Esophagus (tissue), 2 donors: Measurements from ENCODE around the gene HPCAL1. TPM values are rescaled to one million over a fixed set of nuclear protein-coding genes. Genes with fewer than 3 reads are reported as not detected.
"Not testable (repeated sequence)": the region's sequence is repeated elsewhere in the genome, so short reads cannot be mapped to it uniquely, and the experiment has no call there.

Experiments
- H3K27ac ChIP-seq, 2 donors: one replicate each; pipeline ENCODE4 v1.5.1; 2013; ENCODE audit warnings: low read depth in 2 of 2, mild to moderate bottlenecking in 2 of 2, inconsistent platforms in 1 of 2, low read length in 1 of 2, moderate library complexity in 1 of 2
- H3K27me3 ChIP-seq, 2 donors: one replicate each; pipeline ENCODE4 v1.6.1; 2013; ENCODE audit warnings: low read length in 2 of 2, control low read depth in 1 of 2, mild to moderate bottlenecking in 1 of 2; ENCODE audit not compliant: insufficient read depth in 2 of 2, control insufficient read depth in 1 of 2
- H3K36me3 ChIP-seq, 2 donors: one replicate each; pipeline ENCODE4 v1.6.1; 2013; ENCODE audit warnings: low read length in 1 of 2; ENCODE audit not compliant: control insufficient read depth in 2 of 2, insufficient read depth in 2 of 2
- H3K4me1 ChIP-seq, 2 donors: one replicate each; pipeline ENCODE4 v1.6.1; 2013; ENCODE audit warnings: low read length in 1 of 2; ENCODE audit not compliant: control insufficient read depth in 2 of 2, insufficient read depth in 2 of 2
- H3K4me3 ChIP-seq, 2 donors: one replicate each; pipeline ENCODE4 v1.5.1; 2013; ENCODE audit warnings: low read length in 2 of 2, mild to moderate bottlenecking in 2 of 2, low read depth in 1 of 2, moderate library complexity in 1 of 2
- H3K9me3 ChIP-seq, 2 donors: one replicate each; pipeline ENCODE4 v1.6.1; 2013; ENCODE audit warnings: mild to moderate bottlenecking in 2 of 2, low read depth in 1 of 2, low read length in 1 of 2, moderate library complexity in 1 of 2; ENCODE audit not compliant: control insufficient read depth in 2 of 2, insufficient read depth in 1 of 2
- WGBS, 2 donors: extraction: QIAGEN DNeasy Blood & Tissue Kit; methylation state at CpG; one replicate each; pipeline ENCODE4 v1.1.7; 2013; 5-methylcytosine and 5-hydroxymethylcytosine counted together
- polyA plus RNA-seq, 2 donors: library from polyadenylated mRNA; stranded (reverse); fragments of 200-250 nt; gene quantifications; one replicate each; pipeline ENCODE4 v1.2.3, GENCODE V29; 2013
- donor health status: healthy with polysubstance abuse.
- donor health status: Bipolar disorder and iron deficiency.

The HPCAL1 gene
- polyA plus RNA-seq, 2 donors: 6.2 to 13.2 TPM

DNA sequence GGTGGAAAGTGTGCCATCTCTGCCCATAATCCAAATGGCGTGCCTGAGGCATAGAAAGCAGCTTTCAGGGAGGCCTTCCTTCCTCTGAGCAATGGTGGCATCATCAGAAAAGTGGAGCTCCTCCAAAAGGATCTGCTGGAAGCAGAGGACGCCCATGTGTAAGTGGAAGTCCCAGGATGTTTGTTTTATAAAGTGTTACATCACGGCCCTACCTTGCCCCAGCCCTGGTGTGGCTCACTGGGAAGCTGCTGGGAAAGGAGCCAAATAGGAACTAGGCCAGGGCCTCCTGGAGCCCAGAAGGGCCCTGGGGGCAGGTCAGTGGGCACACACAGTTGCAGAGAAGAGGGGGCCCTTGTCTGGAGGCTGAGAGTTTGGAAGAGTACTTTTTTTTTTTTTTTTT, 149.6 kb downstream of the HPCAL1 start:
- H3K36me3 ChIP-seq: no peaks in the 10 kb centered on the region
- no peaks in the 10 kb centered on the region for H3K9me3 ChIP-seq
- peak overlapping the region in 1 of 2 donors; percentile 76 for H3K27ac ChIP-seq
- no peak overlapping the region for H3K4me3 ChIP-seq
- peaks cover 0 to 7% of the 10 kb centered on the region in 2 donors for H3K4me1 ChIP-seq
- 34 to 41% methylated on average over 3 of the region's 3 CpGs for WGBS, 2 donors
- H3K27me3 ChIP-seq: no peaks in the 10 kb centered on the region

DNA sequence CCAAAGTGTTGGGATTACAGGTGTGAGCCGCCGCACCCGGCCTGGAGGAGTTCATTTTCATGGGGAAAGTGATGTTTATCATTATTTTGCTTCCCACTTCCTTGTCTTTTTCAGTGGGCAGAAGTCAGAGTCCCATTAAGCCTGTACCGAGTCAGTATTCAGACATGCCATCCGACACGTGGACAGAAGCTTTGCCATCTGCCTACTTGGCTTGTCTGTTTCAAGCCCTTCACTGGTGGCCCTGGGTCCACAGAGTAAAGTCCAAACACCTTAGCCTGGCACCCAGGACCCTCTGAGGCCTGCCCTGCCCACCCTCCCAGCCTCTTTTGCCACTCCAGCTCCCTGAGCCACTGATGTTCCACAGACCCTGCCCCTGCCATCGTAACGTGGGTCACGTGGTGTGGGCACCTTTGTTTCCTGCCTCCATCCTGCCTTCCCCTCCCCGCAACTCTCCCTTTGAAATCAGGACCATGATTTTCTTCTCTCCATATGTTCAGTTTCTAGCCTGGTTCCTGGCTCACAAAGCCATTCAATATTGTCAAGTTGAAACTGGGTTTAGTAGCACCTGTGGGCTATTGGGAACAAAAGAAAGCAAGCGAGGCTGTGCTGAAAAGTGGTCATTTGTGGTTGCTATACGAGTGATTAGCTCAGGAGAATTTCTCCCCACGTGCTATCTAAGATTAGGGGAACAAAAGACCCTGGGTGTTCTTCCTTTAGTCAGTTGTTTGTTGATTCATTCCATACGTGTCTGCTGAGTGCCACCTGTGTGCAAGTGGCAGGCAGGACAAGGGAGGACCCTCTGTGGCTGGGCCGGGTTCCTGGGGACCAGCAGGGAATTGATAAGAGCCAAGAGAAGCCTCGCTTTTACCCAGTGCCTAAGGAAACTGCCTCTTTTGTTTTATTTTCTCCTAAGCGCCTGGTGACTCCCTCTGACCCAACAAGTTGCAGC, 150.5 kb downstream of the HPCAL1 start:
- Histone ChIP-seq H3K9me3 (no peaks in the 10 kb centered on the region), H3K4me1 (peaks cover 0 to 6% of the 10 kb centered on the region in 2 donors), H3K4me3 (no peak overlapping the region), H3K36me3 (no peaks in the 10 kb centered on the region), H3K27me3 (no peaks in the 10 kb centered on the region), H3K27ac (peak overlapping the region in 1 of 2 donors; percentile 26)
- 68 to 70% methylated on average over 17 of the region's 17 CpGs for WGBS, 2 donors

DNA sequence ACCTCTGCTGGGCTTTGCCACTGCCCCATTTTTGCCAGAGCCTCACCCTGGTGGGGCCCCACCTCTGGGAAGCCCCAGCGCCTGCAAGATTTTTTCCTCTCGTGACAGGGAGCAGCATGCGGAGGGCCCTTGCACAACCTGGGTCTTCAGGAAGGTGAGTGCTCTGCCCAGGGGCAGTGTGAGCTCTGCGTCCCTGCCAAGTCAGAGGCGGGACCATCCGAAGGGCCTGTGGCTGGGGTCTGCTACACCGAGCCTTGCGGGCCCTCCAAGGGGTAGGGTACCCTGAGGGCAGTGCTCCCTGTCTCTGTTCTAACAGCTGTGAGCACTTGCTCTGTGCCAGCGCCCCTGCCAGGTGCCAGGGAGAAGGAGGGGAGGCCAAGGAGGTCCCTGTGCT, 151.2 kb downstream of the HPCAL1 start:
- H3K27ac ChIP-seq: peak overlapping the region in 1 of 2 donors; percentile 23

DNA sequence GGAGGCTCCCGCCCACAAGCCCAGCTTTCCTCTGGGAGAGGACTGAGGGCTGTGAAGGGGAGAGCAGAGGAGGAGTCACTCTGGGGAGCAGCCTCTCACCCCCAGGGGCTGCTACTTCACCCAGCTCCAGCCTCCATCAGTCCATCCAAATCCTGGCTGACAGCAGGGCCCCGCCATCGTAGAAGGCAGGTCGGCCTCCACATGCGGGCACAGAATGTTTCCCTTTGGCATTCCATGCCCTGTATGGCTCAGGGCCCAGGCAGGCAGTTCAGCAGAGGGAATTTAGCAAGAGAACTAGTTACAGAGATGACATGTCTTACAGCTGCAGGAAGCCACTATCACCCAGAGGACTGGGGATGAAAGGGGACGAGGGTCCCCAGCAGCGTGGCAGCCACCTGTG, 151.8 kb downstream of the HPCAL1 start:
- peak overlapping the region in 1 of 2 donors; percentile 53 for H3K27ac ChIP-seq
- H3K4me1 ChIP-seq: peaks cover 0 to 7% of the 10 kb centered on the region in 2 donors
- no peaks in the 10 kb centered on the region for H3K36me3 ChIP-seq
- H3K27me3 ChIP-seq: no peaks in the 10 kb centered on the region
- no peaks in the 10 kb centered on the region for H3K9me3 ChIP-seq
- WGBS, 2 donors: 52 to 70% methylated on average over 7 of the region's 7 CpGs
- no peak overlapping the region for H3K4me3 ChIP-seq

More for the DNA sequence above, 151.2 kb downstream of the HPCAL1 start:
- H3K4me3 ChIP-seq: no peak overlapping the region
- peaks cover 0 to 7% of the 10 kb centered on the region in 2 donors for H3K4me1 ChIP-seq
- 53 to 71% methylated on average over 8 to 9 of the region's 9 CpGs for WGBS, 2 donors
- no peaks in the 10 kb centered on the region for H3K9me3 ChIP-seq
- H3K27me3 ChIP-seq: no peaks in the 10 kb centered on the region
- H3K36me3 ChIP-seq: no peaks in the 10 kb centered on the region

DNA sequence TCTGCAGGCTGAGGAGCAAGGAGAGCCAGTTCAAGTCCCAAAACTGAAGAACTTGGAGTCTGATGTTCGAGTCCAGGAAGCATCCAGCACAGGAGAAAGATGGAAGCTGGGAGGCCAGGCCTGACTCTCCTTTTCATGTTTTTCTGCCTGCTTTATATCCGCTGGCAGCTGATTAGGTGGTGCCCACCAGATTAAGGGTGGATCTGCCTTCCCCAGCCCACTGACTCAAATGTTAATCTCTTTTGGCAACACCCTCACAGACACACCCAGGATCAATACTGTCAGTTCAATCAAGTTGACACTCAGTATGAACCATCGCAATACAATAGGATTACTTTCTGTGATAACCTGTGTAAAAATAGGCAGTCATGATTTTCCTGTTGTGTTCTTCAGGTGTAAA, 154.5 kb downstream of the HPCAL1 start:
- not testable (repeated sequence) for H3K4me3 ChIP-seq, H3K27ac ChIP-seq, H3K36me3 ChIP-seq, H3K4me1 ChIP-seq, H3K9me3 ChIP-seq, H3K27me3 ChIP-seq
- WGBS, 2 donors: 73 to 77% methylated on average over 3 of the region's 3 CpGs

DNA sequence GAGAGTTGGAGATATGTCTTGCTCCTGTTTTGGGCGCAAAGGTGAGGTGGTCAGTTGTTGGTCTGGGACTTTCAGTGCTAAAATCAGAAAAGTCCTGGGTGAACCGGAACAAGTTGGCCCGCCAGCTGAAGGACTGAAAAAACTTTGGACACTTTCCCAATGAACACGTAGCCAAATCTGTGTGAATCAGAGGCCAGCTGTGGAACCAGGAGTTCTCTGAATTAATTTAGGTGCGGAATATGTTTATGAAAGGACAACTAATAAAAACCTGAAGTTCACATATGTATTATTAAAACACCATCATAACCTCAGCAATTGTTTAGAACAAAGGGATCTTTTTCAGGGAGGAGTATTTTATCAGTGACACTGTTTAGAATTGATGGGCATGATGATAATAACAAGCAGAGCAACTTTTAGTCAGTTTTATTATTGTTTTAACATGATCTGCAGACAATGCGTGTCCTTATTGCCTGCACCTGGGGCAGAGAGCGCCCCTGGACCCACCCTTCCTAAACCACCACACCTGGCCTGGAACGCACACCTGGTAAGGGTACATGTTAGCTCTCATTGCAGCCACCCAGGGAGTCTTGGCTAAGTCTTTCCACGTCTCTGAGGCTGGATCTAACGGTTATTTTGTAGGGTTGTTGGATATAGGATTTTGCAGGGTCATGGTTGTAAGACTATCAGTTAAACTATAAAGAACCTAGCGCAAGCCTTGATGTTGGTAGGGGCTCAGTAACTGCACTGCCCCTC, 155.3 kb downstream of the HPCAL1 start:
- H3K27ac ChIP-seq: no peak overlapping the region
- 42 to 44% methylated on average over 11 of the region's 11 CpGs for WGBS, 2 donors
- no peaks in the 10 kb centered on the region for H3K36me3 ChIP-seq
- no peaks in the 10 kb centered on the region for H3K27me3 ChIP-seq
- H3K4me1 ChIP-seq: peaks cover 0 to 5% of the 10 kb centered on the region in 2 donors
- no peaks in the 10 kb centered on the region for H3K9me3 ChIP-seq
- H3K4me3 ChIP-seq: no peak overlapping the region

DNA sequence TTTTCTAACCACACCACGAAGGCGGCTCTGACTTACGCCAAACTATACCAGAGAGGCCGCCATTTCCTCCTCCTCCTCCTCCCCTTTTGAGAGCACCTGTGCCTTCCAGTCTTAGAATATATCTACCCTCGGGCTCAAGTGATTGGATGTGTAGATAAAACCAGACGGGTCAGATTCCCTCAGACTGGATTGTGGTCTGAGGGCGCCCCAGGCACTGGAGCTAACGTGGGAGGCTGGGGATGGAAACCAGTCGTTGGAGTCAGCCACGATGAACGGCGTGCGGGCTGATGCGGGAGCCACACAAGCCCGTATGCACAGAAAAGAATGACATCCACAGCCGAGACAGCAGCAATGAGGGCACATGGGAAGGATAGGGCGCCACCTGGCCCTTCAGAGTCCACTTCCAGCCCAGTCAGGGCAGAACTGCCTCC, 157.7 kb downstream of the HPCAL1 start:
- 82 to 85% methylated on average over 17 of the region's 17 CpGs for WGBS, 2 donors
- Histone ChIP-seq H3K36me3 (no peaks in the 10 kb centered on the region), H3K4me3 (no peak overlapping the region), H3K4me1 (peaks cover 0 to 2% of the 10 kb centered on the region in 2 donors), H3K9me3 (no peaks in the 10 kb centered on the region), H3K27ac (no peak overlapping the region), H3K27me3 (no peaks in the 10 kb centered on the region)

DNA sequence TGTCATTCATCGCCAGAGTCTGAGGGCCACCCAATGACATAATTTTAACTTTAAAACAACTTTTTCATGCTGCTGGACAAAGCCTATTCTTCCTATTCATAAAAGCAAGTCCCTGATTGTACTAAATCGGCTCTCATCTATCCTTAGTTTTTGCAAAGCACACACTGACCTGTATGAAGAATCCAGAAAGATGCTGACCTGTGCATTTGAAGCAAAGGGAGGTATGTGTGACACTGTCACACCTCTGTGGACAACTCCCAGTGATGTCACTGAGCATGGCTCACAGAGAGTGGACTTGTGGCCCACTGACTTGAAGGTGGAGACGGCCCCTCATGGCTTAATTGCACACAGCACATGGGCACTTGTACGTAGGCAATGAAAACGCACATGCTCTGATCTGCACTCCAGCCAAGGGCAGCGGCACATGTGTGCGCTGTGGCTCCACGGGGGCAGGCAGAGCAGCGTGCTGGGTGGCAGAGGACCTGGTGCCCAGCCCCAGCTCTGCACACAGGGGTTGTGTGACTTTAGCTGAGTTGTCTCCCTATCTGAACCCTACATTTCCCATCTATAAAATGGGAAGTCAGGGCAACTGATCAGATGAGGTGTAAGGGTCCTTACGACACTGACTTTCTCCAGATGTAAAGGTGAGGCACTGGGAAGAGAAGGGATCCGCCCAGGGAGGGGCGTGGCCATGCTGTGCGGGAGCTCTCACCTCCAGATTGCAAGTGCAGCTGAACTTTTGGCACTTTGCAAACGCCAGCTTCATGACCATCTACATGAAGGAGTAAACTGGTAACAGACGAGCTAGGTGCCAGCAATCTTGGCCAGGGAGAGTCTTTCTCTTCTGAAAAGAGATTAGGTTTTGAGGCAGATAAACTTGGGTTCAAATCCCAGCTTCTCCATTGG, 159.7 kb downstream of the HPCAL1 start:
- Histone ChIP-seq H3K4me1 (peaks cover 0 to 2% of the 10 kb centered on the region in 2 donors), H3K9me3 (no peaks in the 10 kb centered on the region), H3K27me3 (no peaks in the 10 kb centered on the region), H3K27ac (no peak overlapping the region), H3K4me3 (no peak overlapping the region), H3K36me3 (no peaks in the 10 kb centered on the region)
- 65 to 70% methylated on average over 15 of the region's 15 CpGs for WGBS, 2 donors

DNA sequence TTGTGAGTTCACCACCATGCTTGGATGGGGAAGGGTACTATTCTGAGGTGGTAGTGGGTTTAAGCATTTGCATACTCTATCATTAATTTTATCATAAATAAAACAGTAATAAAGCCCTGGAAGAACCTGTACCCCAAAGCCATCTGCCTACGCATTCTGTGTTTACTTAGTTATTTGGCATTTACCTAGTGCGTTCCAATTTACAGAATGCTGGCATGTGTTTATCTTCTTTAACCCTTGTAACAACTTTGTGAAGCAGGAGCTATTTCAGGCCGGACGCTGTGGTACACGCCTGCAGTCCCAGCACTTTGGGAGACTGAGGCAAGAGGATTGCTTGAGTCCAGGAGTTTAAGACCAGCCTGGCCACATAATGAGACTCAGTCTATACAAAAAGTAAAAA, 163.2 kb downstream of the HPCAL1 start:
- no peaks in the 10 kb centered on the region for H3K27me3 ChIP-seq
- H3K4me1 ChIP-seq: no peaks in the 10 kb centered on the region
- 57 to 58% methylated on average over 5 of the region's 5 CpGs for WGBS, 2 donors
- H3K9me3 ChIP-seq: no peaks in the 10 kb centered on the region
- H3K36me3 ChIP-seq: no peaks in the 10 kb centered on the region
- no peak overlapping the region for H3K4me3 ChIP-seq
- H3K27ac ChIP-seq: no peak overlapping the region
